Esophagus muscularis mucosa (tissue), 3 donors: ENCODE results near the gene MOCS3.

Source experiments
- POLR2A ChIP-seq: fragments of 450-650 bp; IDR thresholded peaks from one replicate; pipeline ENCODE4 v1.6.1; 2017; ENCODE audit warnings: antibody characterized with exemption, moderate library complexity, mild to moderate bottlenecking, low read depth
- POLR2AphosphoS5 ChIP-seq, 2 donors: sonication (generic); formaldehyde crosslinking; IDR thresholded peaks; one replicate each; pipeline ENCODE4 v1.6.1; 2017; ENCODE audit warnings: antibody characterized with exemption in 2 of 2
- TF ChIP-seq, protein P1 (sequence below), 3 experiments: fragments of 200-600 bp in 2 of 3; fragments of 450-650 bp in 1 of 3; sonication (generic) in 2 of 3; IDR thresholded peaks; one replicate each; pipeline ENCODE4 v1.5.1; 2017 to 2019; ENCODE audit warnings: antibody characterized with exemption in 3 of 3, mild to moderate bottlenecking in 2 of 3, moderate library complexity in 1 of 3

- TF ChIP-seq, protein P1, sequence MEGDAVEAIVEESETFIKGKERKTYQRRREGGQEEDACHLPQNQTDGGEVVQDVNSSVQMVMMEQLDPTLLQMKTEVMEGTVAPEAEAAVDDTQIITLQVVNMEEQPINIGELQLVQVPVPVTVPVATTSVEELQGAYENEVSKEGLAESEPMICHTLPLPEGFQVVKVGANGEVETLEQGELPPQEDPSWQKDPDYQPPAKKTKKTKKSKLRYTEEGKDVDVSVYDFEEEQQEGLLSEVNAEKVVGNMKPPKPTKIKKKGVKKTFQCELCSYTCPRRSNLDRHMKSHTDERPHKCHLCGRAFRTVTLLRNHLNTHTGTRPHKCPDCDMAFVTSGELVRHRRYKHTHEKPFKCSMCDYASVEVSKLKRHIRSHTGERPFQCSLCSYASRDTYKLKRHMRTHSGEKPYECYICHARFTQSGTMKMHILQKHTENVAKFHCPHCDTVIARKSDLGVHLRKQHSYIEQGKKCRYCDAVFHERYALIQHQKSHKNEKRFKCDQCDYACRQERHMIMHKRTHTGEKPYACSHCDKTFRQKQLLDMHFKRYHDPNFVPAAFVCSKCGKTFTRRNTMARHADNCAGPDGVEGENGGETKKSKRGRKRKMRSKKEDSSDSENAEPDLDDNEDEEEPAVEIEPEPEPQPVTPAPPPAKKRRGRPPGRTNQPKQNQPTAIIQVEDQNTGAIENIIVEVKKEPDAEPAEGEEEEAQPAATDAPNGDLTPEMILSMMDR (IDR thresholded peaks at IDR 0.05), result no peak
- TF ChIP-seq POLR2A (no peak), POLR2AphosphoS5 (IDR thresholded peaks at IDR 0.05) (no peak)
These were observed 30.1 kb upstream of the MOCS3 start for GRCh38 chr20:50928469-50928868.
